ENCODE measurements around the gene EDRF1. TPM values are rescaled to one million over a fixed set of nuclear protein-coding genes. Genes with fewer than 3 reads are reported as not detected.

Gene EDRF1
- total and polyA plus RNA-seq, 2 of the 13 experiments (the other 11 are each of a cell fraction or from before 2014, with no cell fraction given): 16.9 to 26.7 TPM

DNA sequence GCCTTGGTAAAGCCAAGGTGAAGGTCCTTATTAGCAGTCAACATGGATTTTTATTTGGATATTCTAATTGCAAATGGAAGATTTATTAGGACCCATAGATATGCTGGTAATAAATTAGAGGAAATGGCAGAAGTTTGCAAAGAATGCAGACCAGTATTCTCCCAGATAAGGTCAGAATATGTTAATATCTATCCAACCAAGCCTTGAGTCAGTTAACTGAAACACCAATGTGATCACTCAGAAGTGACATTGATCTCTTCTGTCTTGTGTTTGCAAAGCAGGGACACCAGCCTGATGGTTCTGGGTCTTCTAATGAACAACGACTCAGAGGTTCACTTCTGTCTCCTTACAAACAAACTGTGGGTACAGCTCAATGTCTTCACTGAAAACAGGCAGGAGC is 82.1 kb downstream of the EDRF1 start (continued):
- TF ChIP-seq ZNF841 (CRISPR knock-in tag; IDR thresholded peaks at IDR 0.05; ENCODE audit: borderline replicate concordance) (no peak), ZNF343 (CRISPR knock-in tag; IDR thresholded peaks at IDR 0.05) (no peak)

- Histone ChIP-seq H3K4me1 (ENCODE audit: insufficient read depth, low read length) (peaks cover 28% of the 10 kb centered on the region), H3K4me3 (replicated peaks in 1 of 3; ENCODE audit: insufficient read depth in 1 of 3, low read depth in 2 of 3, low read length in 3 of 3) (no peak overlapping the region), H2AFZ (ENCODE audit: low read length) (no peak overlapping the region), H3K9me3 (ENCODE audit: low read length) (no peaks in the 10 kb centered on the region), H3K79me2 (ENCODE audit: insufficient read depth, low read length) (no peaks in the 10 kb centered on the region), H3K9ac (ENCODE audit: insufficient read depth, low read depth, low read length) (no peak overlapping the region), H4K20me1 (ENCODE audit: insufficient read depth, low read length) (no peaks in the 10 kb centered on the region), H3K4me2 (ENCODE audit: low read depth, low read length) (no peak overlapping the region), H3K27me3 (ENCODE audit: control insufficient read depth in 1 of 2, insufficient read depth in 2 of 2, low read length in 2 of 2) (no peaks in the 10 kb centered on the region), H3K36me3 (replicated peaks in 1 of 2; ENCODE audit: control insufficient read depth in 1 of 2, insufficient read depth in 2 of 2, low read length in 2 of 2) (peaks cover 6 to 15% of the 10 kb centered on the region in 2 experiments), H3K27ac (ENCODE audit: extremely low read length, insufficient read depth, low read length) (no peak overlapping the region)
- WGBS (ENCODE audit: low lambda C conversion rate): 86% methylated on average over 3 of the region's 5 CpGs
- in situ Hi-C loops (cut with HindIII; ENCODE audit: extremely low pct_ligation_motif_present, low pct_unique_long_range_greater_than_20kb): no loop called here
- FAIRE-seq (no peak), ATAC-seq (no peak), DNase-seq (ENCODE audit: low spot score) (no peak)
- CTCF ChIA-PET (ENCODE audit: low intra/inter-chr PET ratio, low total read pairs): no interaction called here
- no TSS peak for BruUV-seq (replicated peaks)
- intact Hi-C loops (cut with micrococcal nuclease; ENCODE audit: unreplicated experiment): no loop called here
- POLR2A ChIA-PET: no interaction called here
- no peak for TF ChIP-seq ATRX (CRISPR knock-in tag; IDR thresholded peaks at IDR 0.05; ENCODE audit: borderline replicate concordance)
- no peak for TF ChIP-seq TRAFD1 (CRISPR knock-in tag; IDR thresholded peaks at IDR 0.05; ENCODE audit: borderline replicate concordance)
- TF ChIP-seq KMT2A (CRISPR knock-in tag; IDR thresholded peaks at IDR 0.05): no peak
- no peak for TF ChIP-seq ZNF430 (CRISPR knock-in tag; IDR thresholded peaks at IDR 0.05)
- TF ChIP-seq ZNF607 (CRISPR knock-in tag; IDR thresholded peaks at IDR 0.05; ENCODE audit: borderline replicate concordance): no peak
- TF ChIP-seq GTF3A (CRISPR knock-in tag; conservative IDR thresholded peaks at IDR 0.05): no peak
- TF ChIP-seq, protein P1, sequence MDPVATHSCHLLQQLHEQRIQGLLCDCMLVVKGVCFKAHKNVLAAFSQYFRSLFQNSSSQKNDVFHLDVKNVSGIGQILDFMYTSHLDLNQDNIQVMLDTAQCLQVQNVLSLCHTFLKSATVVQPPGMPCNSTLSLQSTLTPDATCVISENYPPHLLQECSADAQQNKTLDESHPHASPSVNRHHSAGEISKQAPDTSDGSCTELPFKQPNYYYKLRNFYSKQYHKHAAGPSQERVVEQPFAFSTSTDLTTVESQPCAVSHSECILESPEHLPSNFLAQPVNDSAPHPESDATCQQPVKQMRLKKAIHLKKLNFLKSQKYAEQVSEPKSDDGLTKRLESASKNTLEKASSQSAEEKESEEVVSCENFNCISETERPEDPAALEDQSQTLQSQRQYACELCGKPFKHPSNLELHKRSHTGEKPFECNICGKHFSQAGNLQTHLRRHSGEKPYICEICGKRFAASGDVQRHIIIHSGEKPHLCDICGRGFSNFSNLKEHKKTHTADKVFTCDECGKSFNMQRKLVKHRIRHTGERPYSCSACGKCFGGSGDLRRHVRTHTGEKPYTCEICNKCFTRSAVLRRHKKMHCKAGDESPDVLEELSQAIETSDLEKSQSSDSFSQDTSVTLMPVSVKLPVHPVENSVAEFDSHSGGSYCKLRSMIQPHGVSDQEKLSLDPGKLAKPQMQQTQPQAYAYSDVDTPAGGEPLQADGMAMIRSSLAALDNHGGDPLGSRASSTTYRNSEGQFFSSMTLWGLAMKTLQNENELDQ (CRISPR knock-in tag; IDR thresholded peaks at IDR 0.05; ENCODE audit: borderline replicate concordance): no peak
- no peak for TF ChIP-seq HIVEP1 (CRISPR knock-in tag; IDR thresholded peaks at IDR 0.05)
- TF ChIP-seq ZNF879 (CRISPR knock-in tag; IDR thresholded peaks at IDR 0.05): no peak
- TF ChIP-seq IKZF1 (IDR thresholded peaks at IDR 0.05): no peak
- no peak for TF ChIP-seq RAD51 (IDR thresholded peaks at IDR 0.05; ENCODE audit: borderline replicate concordance)
- no peak for TF ChIP-seq ZXDC (CRISPR knock-in tag; IDR thresholded peaks at IDR 0.05)
- no peak for TF ChIP-seq FOXA1 (IDR thresholded peaks at IDR 0.05)
- no peak for TF ChIP-seq FOXA1 (CRISPR knock-in tag; IDR thresholded peaks at IDR 0.05)
- no peak for TF ChIP-seq ZFP36L2 (CRISPR knock-in tag; IDR thresholded peaks at IDR 0.05)
- TF ChIP-seq EED (CRISPR knock-in tag; IDR thresholded peaks at IDR 0.05): no peak
- TF ChIP-seq RFX1 (IDR thresholded peaks at IDR 0.05): no peak
- no peak for TF ChIP-seq RBFOX2 (IDR thresholded peaks at IDR 0.05; ENCODE audit: low read depth, low read length)
Observed at GRCh38 chr10:125802131-125802530, 82.6 kb downstream of the EDRF1 start.

Measured in HepG2 (cell line).